HG02885 (cell line): ENCODE measurements around the gene LRMDA.

ENCODE experiments used
- ATAC-seq: cut with Tn5 transposase; IDR thresholded peaks from one replicate; pipeline ENCODE4 v1.9.1; 2021; ENCODE audit warnings: mild to moderate bottlenecking; ENCODE audit not compliant: unreplicated experiment, poor library complexity

The LRMDA gene

GRCh38 chr10:76311752-76312636, 880.6 kb downstream of the LRMDA start:
- no peak for ATAC-seq

GRCh38 chr10:76315240-76315639, 883.8 kb downstream of the LRMDA start:
- ATAC-seq = no peak

- no peak for ATAC-seq
Measured at GRCh38 chr10:76316234-76316633, 884.8 kb downstream of the LRMDA start.

- ATAC-seq = no peak
Measured at GRCh38 chr10:76317078-76317477, 885.7 kb downstream of the LRMDA start.

- no peak for ATAC-seq
Measured at GRCh38 chr10:76318211-76318610, 886.8 kb downstream of the LRMDA start.

- no peak for ATAC-seq
Measured at GRCh38 chr10:76319661-76320060, 888.2 kb downstream of the LRMDA start.

- no peak for ATAC-seq
Measured at GRCh38 chr10:76324283-76324682, 892.9 kb downstream of the LRMDA start.

GRCh38 chr10:76327441-76327840, 896.0 kb downstream of the LRMDA start:
- ATAC-seq = no peak

- no peak for ATAC-seq
Measured at GRCh38 chr10:76328348-76328747, 896.9 kb downstream of the LRMDA start.

- ATAC-seq = no peak
Measured at GRCh38 chr10:76329891-76330575, 898.6 kb downstream of the LRMDA start.

GRCh38 chr10:76331742-76332141, 900.3 kb downstream of the LRMDA start:
- ATAC-seq = no peak

GRCh38 chr10:76333326-76333725, 901.9 kb downstream of the LRMDA start:
- no peak for ATAC-seq

GRCh38 chr10:76333796-76334195, 902.4 kb downstream of the LRMDA start:
- ATAC-seq = no peak

GRCh38 chr10:76334255-76334654, 902.8 kb downstream of the LRMDA start:
- ATAC-seq = no peak

GRCh38 chr10:76336213-76336963, 905.0 kb downstream of the LRMDA start:
- ATAC-seq = no peak

- no peak for ATAC-seq
Measured at GRCh38 chr10:76337641-76338040, 906.2 kb downstream of the LRMDA start.

GRCh38 chr10:76338187-76338586, 906.8 kb downstream of the LRMDA start:
- no peak for ATAC-seq

GRCh38 chr10:76341740-76342139, 910.3 kb downstream of the LRMDA start:
- no peak for ATAC-seq

- no peak for ATAC-seq
Measured at GRCh38 chr10:76342996-76343395, 911.6 kb downstream of the LRMDA start.

- ATAC-seq = no peak
Measured at GRCh38 chr10:76347832-76348231, 916.4 kb downstream of the LRMDA start.

- no peak for ATAC-seq
Measured at GRCh38 chr10:76350583-76350982, 919.2 kb downstream of the LRMDA start.
